A673 (cell line): ENCODE results near the gene MYL11.

Source experiments
- CTCF ChIP-seq: fragments of 300-800, 200-600 bp; sonication (generic); conservative IDR thresholded peaks from 2 replicates; pipeline ENCODE4 v1.5.1; 2017; ENCODE audit warnings: low read depth, mild to moderate bottlenecking, antibody characterized with exemption, low read length, moderate library complexity, mixed read lengths
- EZH2 ChIP-seq: fragments of 200-600 bp; sonication (generic); IDR thresholded peaks from 2 replicates; pipeline ENCODE4 v1.6.1; 2017; ENCODE audit warnings: borderline replicate concordance, low read depth, mild to moderate bottlenecking, mixed read lengths, antibody characterized with exemption, low read length; ENCODE audit not compliant: poor library complexity, severe bottlenecking

- TF ChIP-seq CTCF (no peak), EZH2 (no peak)
Observed at GRCh38 chr16:30372725-30373124, 1.9 kb upstream of the MYL11 start.
